Rectal smooth muscle tissue (tissue), 1 donor: ENCODE data around the gene LRG1.
A peak's percentile ranks its signal among the peaks of the same experiment; 100 is the strongest.

Source experiments
- H3K27ac ChIP-seq: one replicate; pipeline ENCODE4 v1.7.0; 2013; ENCODE audit warnings: low read depth, low read length, inconsistent platforms
- H3K27me3 ChIP-seq: one replicate; pipeline ENCODE4 v1.7.0; 2013; ENCODE audit warnings: low read length; ENCODE audit not compliant: control insufficient read depth, insufficient read depth
- H3K36me3 ChIP-seq: one replicate; pipeline ENCODE4 v1.7.0; 2013; ENCODE audit warnings: low read length; ENCODE audit not compliant: control insufficient read depth, insufficient read depth
- H3K4me1 ChIP-seq: one replicate; pipeline ENCODE4 v1.7.0; 2013; ENCODE audit warnings: low read length; ENCODE audit not compliant: control insufficient read depth, insufficient read depth
- H3K4me3 ChIP-seq: one replicate; pipeline ENCODE4 v1.7.0; 2013; ENCODE audit warnings: low read length
- H3K9ac ChIP-seq: one replicate; pipeline ENCODE4 v1.7.0; 2013; ENCODE audit warnings: low read length

LRG1 gene

GRCh38 chr19:4505570-4506448 lies 34.0 kb downstream of the LRG1 start:
- H3K36me3 ChIP-seq = peaks cover 25% of the 10 kb centered on the region
- H3K4me1 ChIP-seq = peaks cover 3% of the 10 kb centered on the region
- H3K4me3 ChIP-seq = no peak overlapping the region
- no peak overlapping the region for H3K9ac ChIP-seq
- H3K27me3 ChIP-seq = no peaks in the 10 kb centered on the region
- H3K27ac ChIP-seq = no peak overlapping the region

GRCh38 chr19:4504891-4505569 lies 34.8 kb downstream of the LRG1 start:
- H3K4me1 ChIP-seq = peaks cover 3% of the 10 kb centered on the region
- no peak overlapping the region for H3K4me3 ChIP-seq
- H3K9ac ChIP-seq = no peak overlapping the region
- H3K27me3 ChIP-seq = no peaks in the 10 kb centered on the region
- peaks cover 26% of the 10 kb centered on the region for H3K36me3 ChIP-seq
- H3K27ac ChIP-seq = no peak overlapping the region

- Histone ChIP-seq H3K36me3 (peaks cover 26% of the 10 kb centered on the region), H3K4me3 (no peak overlapping the region), H3K27me3 (no peaks in the 10 kb centered on the region), H3K27ac (no peak overlapping the region), H3K9ac (no peak overlapping the region), H3K4me1 (peaks cover 3% of the 10 kb centered on the region)
These were observed 35.5 kb downstream of the LRG1 start for GRCh38 chr19:4504297-4504701.

- Histone ChIP-seq H3K36me3 (peaks cover 26% of the 10 kb centered on the region), H3K27me3 (no peaks in the 10 kb centered on the region), H3K4me3 (no peak overlapping the region), H3K9ac (no peak overlapping the region), H3K27ac (no peak overlapping the region), H3K4me1 (peaks cover 3% of the 10 kb centered on the region)
These were observed 36.0 kb downstream of the LRG1 start for GRCh38 chr19:4503825-4504170.

- peaks cover 3% of the 10 kb centered on the region for H3K4me1 ChIP-seq
- H3K27me3 ChIP-seq = no peaks in the 10 kb centered on the region
- peaks cover 26% of the 10 kb centered on the region for H3K36me3 ChIP-seq
- no peak overlapping the region for H3K4me3 ChIP-seq
- H3K27ac ChIP-seq = peak overlapping the region; percentile 37
- no peak overlapping the region for H3K9ac ChIP-seq
These were observed 36.6 kb downstream of the LRG1 start for GRCh38 chr19:4503132-4503824.

- no peak overlapping the region for H3K9ac ChIP-seq
- H3K36me3 ChIP-seq = peaks cover 27% of the 10 kb centered on the region
- peak overlapping the region; percentile 37 for H3K27ac ChIP-seq
- no peak overlapping the region for H3K4me3 ChIP-seq
- peaks cover 3% of the 10 kb centered on the region for H3K4me1 ChIP-seq
- no peaks in the 10 kb centered on the region for H3K27me3 ChIP-seq
These were observed 37.3 kb downstream of the LRG1 start for GRCh38 chr19:4502282-4503131.

GRCh38 chr19:4501691-4502090 lies 38.1 kb downstream of the LRG1 start:
- Histone ChIP-seq H3K36me3 (peaks cover 27% of the 10 kb centered on the region), H3K4me1 (peaks cover 3% of the 10 kb centered on the region), H3K4me3 (no peak overlapping the region), H3K9ac (no peak overlapping the region), H3K27ac (no peak overlapping the region), H3K27me3 (no peaks in the 10 kb centered on the region)

GRCh38 chr19:4500841-4501591 lies 38.8 kb downstream of the LRG1 start:
- Histone ChIP-seq H3K9ac (no peak overlapping the region), H3K27me3 (no peaks in the 10 kb centered on the region), H3K36me3 (peaks cover 23% of the 10 kb centered on the region), H3K4me3 (no peak overlapping the region), H3K27ac (no peak overlapping the region), H3K4me1 (peaks cover 3% of the 10 kb centered on the region)

GRCh38 chr19:4499855-4500254 lies 40.0 kb downstream of the LRG1 start:
- Histone ChIP-seq H3K27me3 (no peaks in the 10 kb centered on the region), H3K9ac (no peak overlapping the region), H3K4me3 (no peak overlapping the region), H3K27ac (no peak overlapping the region), H3K36me3 (peaks cover 18% of the 10 kb centered on the region), H3K4me1 (peaks cover 3% of the 10 kb centered on the region)

GRCh38 chr19:4499318-4499717 lies 40.5 kb downstream of the LRG1 start:
- Histone ChIP-seq H3K36me3 (peaks cover 15% of the 10 kb centered on the region), H3K4me3 (no peak overlapping the region), H3K4me1 (peaks cover 3% of the 10 kb centered on the region), H3K27me3 (no peaks in the 10 kb centered on the region), H3K9ac (no peak overlapping the region), H3K27ac (no peak overlapping the region)

GRCh38 chr19:4498694-4499093 lies 41.1 kb downstream of the LRG1 start:
- Histone ChIP-seq H3K4me3 (no peak overlapping the region), H3K27ac (no peak overlapping the region), H3K27me3 (no peaks in the 10 kb centered on the region), H3K9ac (no peak overlapping the region), H3K36me3 (peaks cover 17% of the 10 kb centered on the region), H3K4me1 (peaks cover 3% of the 10 kb centered on the region)
